GM12878 (cell line): ENCODE measurements around the gene DNTTIP2.

Source experiments
- BCL11A ChIP-seq: IDR thresholded peaks from 2 replicates; pipeline ENCODE4 v1.6.1; 2011; ENCODE audit warnings: low read depth, low read length
- CHD2 ChIP-seq: IDR thresholded peaks from 2 replicates; pipeline ENCODE4 v1.6.1; 2011; ENCODE audit warnings: low read depth, low read length, improper control_type of control experiment, borderline replicate concordance
- EED ChIP-seq: sonication (generic); IDR thresholded peaks from 2 replicates; pipeline ENCODE4 v1.6.1; 2016; ENCODE audit warnings: antibody characterized with exemption, low read depth
- EP300 ChIP-seq, 2 experiments: fragments of 150-350 bp in 1 of 2; IDR thresholded peaks; 2 replicates each; pipeline ENCODE4 v1.6.1; 2011 to 2012; ENCODE audit warnings: low read depth in 2 of 2, low read length in 2 of 2, borderline replicate concordance in 1 of 2, improper control_type of control experiment in 1 of 2, inconsistent platforms in 1 of 2; ENCODE audit not compliant: control insufficient read depth in 1 of 2
- FOXM1 ChIP-seq: IDR thresholded peaks from 2 replicates; pipeline ENCODE4 v1.6.1; 2012; ENCODE audit warnings: low read depth, mild to moderate bottlenecking, inconsistent platforms, low read length, moderate library complexity
- MYC ChIP-seq: IDR thresholded peaks from 2 replicates; pipeline ENCODE4 v1.6.1; 2011; ENCODE audit warnings: mild to moderate bottlenecking, low read length, moderate library complexity, inconsistent platforms; ENCODE audit not compliant: insufficient read depth, insufficient replicate concordance, insufficient read length, severe bottlenecking
- RAD21 ChIP-seq: IDR thresholded peaks from 2 replicates; pipeline ENCODE4 v1.6.1; 2011; ENCODE audit warnings: mild to moderate bottlenecking, low read depth, low read length, moderate library complexity; ENCODE audit not compliant: insufficient read depth
- SIN3A ChIP-seq: IDR thresholded peaks from 2 replicates; pipeline ENCODE4 v1.6.1; 2012; ENCODE audit warnings: low read depth, low read length, improper control_type of control experiment
- TAF1 ChIP-seq: IDR thresholded peaks from 2 replicates; pipeline ENCODE4 v1.6.1; 2011; ENCODE audit warnings: mild to moderate bottlenecking, low read depth, low read length, borderline replicate concordance
- TF ChIP-seq, protein P1 (sequence below): IDR thresholded peaks from 2 replicates; pipeline ENCODE4 v1.6.1; 2012; ENCODE audit warnings: mild to moderate bottlenecking, low read depth, low read length
- TF ChIP-seq, protein P2 (sequence below), 3 experiments: IDR thresholded peaks in 2 of 3; conservative IDR thresholded peaks in 1 of 3; 2 replicates each; pipeline ENCODE4 v1.5.1; 2011; ENCODE audit warnings: low read depth in 3 of 3, low read length in 3 of 3, mild to moderate bottlenecking in 3 of 3, control low read depth in 2 of 3, moderate library complexity in 2 of 3, inconsistent platforms in 1 of 3, mixed read lengths in 1 of 3; ENCODE audit not compliant: control insufficient read depth in 2 of 3, insufficient read depth in 1 of 3; ENCODE audit errors: extremely low read depth in 1 of 3
- TF ChIP-seq, protein P3 (sequence below): fragments of 450-650 bp; IDR thresholded peaks from 2 replicates; pipeline ENCODE4 v1.6.1; 2016; ENCODE audit warnings: mild to moderate bottlenecking

DNA sequence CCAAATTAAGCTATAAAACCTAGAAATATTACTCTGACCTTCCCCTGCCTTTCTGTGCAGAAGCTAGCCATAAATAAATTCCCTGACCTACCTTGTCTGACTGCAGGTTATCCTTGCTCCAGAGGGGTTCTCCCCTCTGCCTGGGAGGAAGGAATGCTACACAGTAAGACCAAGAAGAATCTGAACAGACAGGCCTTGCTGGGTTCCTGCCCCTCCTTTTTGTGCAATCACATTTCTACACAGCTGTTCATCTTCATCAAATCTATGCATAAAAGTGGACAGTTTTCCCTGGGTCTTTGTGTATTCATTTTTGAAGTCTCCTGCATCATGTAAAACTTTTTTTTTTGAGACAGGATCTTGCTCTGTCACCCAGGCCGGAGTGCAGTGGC, 50.6 kb downstream of the DNTTIP2 start:
- no peak for TF ChIP-seq BCL11A
- no peak for TF ChIP-seq EP300 (IDR thresholded peaks at IDR 0.05; ENCODE audit: borderline replicate concordance in 1 of 2, control insufficient read depth in 1 of 2, low read depth in 2 of 2, low read length in 2 of 2)
- TF ChIP-seq, protein P1, sequence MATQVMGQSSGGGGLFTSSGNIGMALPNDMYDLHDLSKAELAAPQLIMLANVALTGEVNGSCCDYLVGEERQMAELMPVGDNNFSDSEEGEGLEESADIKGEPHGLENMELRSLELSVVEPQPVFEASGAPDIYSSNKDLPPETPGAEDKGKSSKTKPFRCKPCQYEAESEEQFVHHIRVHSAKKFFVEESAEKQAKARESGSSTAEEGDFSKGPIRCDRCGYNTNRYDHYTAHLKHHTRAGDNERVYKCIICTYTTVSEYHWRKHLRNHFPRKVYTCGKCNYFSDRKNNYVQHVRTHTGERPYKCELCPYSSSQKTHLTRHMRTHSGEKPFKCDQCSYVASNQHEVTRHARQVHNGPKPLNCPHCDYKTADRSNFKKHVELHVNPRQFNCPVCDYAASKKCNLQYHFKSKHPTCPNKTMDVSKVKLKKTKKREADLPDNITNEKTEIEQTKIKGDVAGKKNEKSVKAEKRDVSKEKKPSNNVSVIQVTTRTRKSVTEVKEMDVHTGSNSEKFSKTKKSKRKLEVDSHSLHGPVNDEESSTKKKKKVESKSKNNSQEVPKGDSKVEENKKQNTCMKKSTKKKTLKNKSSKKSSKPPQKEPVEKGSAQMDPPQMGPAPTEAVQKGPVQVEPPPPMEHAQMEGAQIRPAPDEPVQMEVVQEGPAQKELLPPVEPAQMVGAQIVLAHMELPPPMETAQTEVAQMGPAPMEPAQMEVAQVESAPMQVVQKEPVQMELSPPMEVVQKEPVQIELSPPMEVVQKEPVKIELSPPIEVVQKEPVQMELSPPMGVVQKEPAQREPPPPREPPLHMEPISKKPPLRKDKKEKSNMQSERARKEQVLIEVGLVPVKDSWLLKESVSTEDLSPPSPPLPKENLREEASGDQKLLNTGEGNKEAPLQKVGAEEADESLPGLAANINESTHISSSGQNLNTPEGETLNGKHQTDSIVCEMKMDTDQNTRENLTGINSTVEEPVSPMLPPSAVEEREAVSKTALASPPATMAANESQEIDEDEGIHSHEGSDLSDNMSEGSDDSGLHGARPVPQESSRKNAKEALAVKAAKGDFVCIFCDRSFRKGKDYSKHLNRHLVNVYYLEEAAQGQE = no peak
- TF ChIP-seq, protein P2, sequence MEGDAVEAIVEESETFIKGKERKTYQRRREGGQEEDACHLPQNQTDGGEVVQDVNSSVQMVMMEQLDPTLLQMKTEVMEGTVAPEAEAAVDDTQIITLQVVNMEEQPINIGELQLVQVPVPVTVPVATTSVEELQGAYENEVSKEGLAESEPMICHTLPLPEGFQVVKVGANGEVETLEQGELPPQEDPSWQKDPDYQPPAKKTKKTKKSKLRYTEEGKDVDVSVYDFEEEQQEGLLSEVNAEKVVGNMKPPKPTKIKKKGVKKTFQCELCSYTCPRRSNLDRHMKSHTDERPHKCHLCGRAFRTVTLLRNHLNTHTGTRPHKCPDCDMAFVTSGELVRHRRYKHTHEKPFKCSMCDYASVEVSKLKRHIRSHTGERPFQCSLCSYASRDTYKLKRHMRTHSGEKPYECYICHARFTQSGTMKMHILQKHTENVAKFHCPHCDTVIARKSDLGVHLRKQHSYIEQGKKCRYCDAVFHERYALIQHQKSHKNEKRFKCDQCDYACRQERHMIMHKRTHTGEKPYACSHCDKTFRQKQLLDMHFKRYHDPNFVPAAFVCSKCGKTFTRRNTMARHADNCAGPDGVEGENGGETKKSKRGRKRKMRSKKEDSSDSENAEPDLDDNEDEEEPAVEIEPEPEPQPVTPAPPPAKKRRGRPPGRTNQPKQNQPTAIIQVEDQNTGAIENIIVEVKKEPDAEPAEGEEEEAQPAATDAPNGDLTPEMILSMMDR (IDR thresholded peaks at IDR 0.05 in 2 of 3, conservative IDR thresholded peaks at IDR 0.05 in 1 of 3; ENCODE audit: control insufficient read depth in 2 of 3, extremely low read depth in 1 of 3, insufficient read depth in 1 of 3, low read depth in 3 of 3, low read length in 3 of 3) = no peak
- no peak for TF ChIP-seq RAD21
- TF ChIP-seq TAF1 = no peak
- TF ChIP-seq MYC = no peak
- no peak for TF ChIP-seq FOXM1
- TF ChIP-seq, protein P3, sequence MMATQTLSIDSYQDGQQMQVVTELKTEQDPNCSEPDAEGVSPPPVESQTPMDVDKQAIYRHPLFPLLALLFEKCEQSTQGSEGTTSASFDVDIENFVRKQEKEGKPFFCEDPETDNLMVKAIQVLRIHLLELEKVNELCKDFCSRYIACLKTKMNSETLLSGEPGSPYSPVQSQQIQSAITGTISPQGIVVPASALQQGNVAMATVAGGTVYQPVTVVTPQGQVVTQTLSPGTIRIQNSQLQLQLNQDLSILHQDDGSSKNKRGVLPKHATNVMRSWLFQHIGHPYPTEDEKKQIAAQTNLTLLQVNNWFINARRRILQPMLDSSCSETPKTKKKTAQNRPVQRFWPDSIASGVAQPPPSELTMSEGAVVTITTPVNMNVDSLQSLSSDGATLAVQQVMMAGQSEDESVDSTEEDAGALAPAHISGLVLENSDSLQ = no peak
- TF ChIP-seq CHD2 = no peak
- TF ChIP-seq SIN3A = no peak
- no peak for TF ChIP-seq EED
